ENCODE results near the gene SLC25A15. TPM values are rescaled to one million over a fixed set of nuclear protein-coding genes. Genes with fewer than 3 reads are reported as not detected.
A peak's percentile ranks its signal among the peaks of the same experiment; 100 is the strongest.

Gene SLC25A15
- total RNA-seq, 4 donors from 2014 or later, result 3.0 to 30.6 (median 10.1) TPM

GRCh38 chr13:40769970-40770369 lies 19.4 kb upstream of the SLC25A15 start:
- no peak for TF ChIP-seq POLR2A (IDR thresholded peaks at IDR 0.05)
- no peak for TF ChIP-seq POLR2AphosphoS5 (IDR thresholded peaks at IDR 0.05)
- TF ChIP-seq EP300 (IDR thresholded peaks at IDR 0.05; ENCODE audit: low read depth), result no peak
- TF ChIP-seq, protein P1, sequence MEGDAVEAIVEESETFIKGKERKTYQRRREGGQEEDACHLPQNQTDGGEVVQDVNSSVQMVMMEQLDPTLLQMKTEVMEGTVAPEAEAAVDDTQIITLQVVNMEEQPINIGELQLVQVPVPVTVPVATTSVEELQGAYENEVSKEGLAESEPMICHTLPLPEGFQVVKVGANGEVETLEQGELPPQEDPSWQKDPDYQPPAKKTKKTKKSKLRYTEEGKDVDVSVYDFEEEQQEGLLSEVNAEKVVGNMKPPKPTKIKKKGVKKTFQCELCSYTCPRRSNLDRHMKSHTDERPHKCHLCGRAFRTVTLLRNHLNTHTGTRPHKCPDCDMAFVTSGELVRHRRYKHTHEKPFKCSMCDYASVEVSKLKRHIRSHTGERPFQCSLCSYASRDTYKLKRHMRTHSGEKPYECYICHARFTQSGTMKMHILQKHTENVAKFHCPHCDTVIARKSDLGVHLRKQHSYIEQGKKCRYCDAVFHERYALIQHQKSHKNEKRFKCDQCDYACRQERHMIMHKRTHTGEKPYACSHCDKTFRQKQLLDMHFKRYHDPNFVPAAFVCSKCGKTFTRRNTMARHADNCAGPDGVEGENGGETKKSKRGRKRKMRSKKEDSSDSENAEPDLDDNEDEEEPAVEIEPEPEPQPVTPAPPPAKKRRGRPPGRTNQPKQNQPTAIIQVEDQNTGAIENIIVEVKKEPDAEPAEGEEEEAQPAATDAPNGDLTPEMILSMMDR (IDR thresholded peaks at IDR 0.05), result no peak
- Histone ChIP-seq H3K27me3 (no peaks in the 10 kb centered on the region), H3K27ac (peak overlapping the region in 3 of 4 donors; percentile 84 to 91 (median 89)), H3K36me3 (peaks cover 0 to 7% (median 0%) of the 10 kb centered on the region in 4 donors), H3K4me1 (peaks cover 7 to 25% (median 10%) of the 10 kb centered on the region in 4 donors), H3K4me3 (peak overlapping the region in 3 of 4 donors; percentile 58 to 80 (median 59)), H3K9me3 (no peaks in the 10 kb centered on the region)
- DNase-seq, result no peak
- intact Hi-C loops (cut with DNase I; ENCODE audit: low total_unique reads) (loop anchor here (10.0 kb wide), 1 partner anchor 1085 kb away; no protein-coding TSS in a partner anchor), in situ Hi-C loops (cut with MboI; ENCODE audit: low pct_ligation_motif_present in 1 of 4, low pct_unique_long_range_greater_than_20kb in 1 of 4, low sequenced_read_pairs in 3 of 4) (no loop called here)
- 70 to 75% methylated on average over 6 of the region's 6 CpGs for WGBS, 2 donors (ENCODE audit: low coverage in 1 of 2)

GRCh38 chr13:40770609-40770933 lies 18.8 kb upstream of the SLC25A15 start:
- Histone ChIP-seq H3K4me3 (peak overlapping the region; percentile 55 to 80 (median 58)), H3K27me3 (no peaks in the 10 kb centered on the region), H3K9me3 (no peaks in the 10 kb centered on the region), H3K27ac (peak overlapping the region; percentile 84 to 91 (median 88)), H3K4me1 (peaks cover 7 to 23% (median 10%) of the 10 kb centered on the region in 4 donors), H3K36me3 (peaks cover 0 to 7% (median 0%) of the 10 kb centered on the region in 4 donors)
- WGBS, 2 donors (ENCODE audit: low coverage in 1 of 2), result 0 to 1% methylated on average over 8 to 9 of the region's 9 CpGs
- in situ Hi-C loops (cut with MboI; ENCODE audit: low pct_ligation_motif_present in 1 of 4, low pct_unique_long_range_greater_than_20kb in 1 of 4, low sequenced_read_pairs in 3 of 4) (no loop called here), intact Hi-C loops (cut with DNase I; ENCODE audit: low total_unique reads) (loop anchor here (10.0 kb wide), 1 partner anchor 1086 kb away; no protein-coding TSS in a partner anchor)
- no peak for TF ChIP-seq EP300 (IDR thresholded peaks at IDR 0.05; ENCODE audit: low read depth)
- TF ChIP-seq POLR2AphosphoS5 (IDR thresholded peaks at IDR 0.05), result no peak
- no peak for TF ChIP-seq POLR2A (IDR thresholded peaks at IDR 0.05)
- DNase-seq, result no peak

- in situ Hi-C loops (cut with MboI; ENCODE audit: low pct_ligation_motif_present in 1 of 4, low pct_unique_long_range_greater_than_20kb in 1 of 4, low sequenced_read_pairs in 3 of 4), result no loop called here
- intact Hi-C loops (cut with DNase I; ENCODE audit: low total_unique reads), result loop anchor here (10.0 kb wide), 1 partner anchor 1086 kb away; no protein-coding TSS in a partner anchor
Observed at GRCh38 chr13:40770934-40771618, 18.3 kb upstream of the SLC25A15 start, which contains the start of gene MRPS31. TSS of gene MRPS31 (minus strand) at chr13:40771190. CDS start at chr13:40771136, 54 bp downstream.

GRCh38 chr13:40772765-40773473 lies 16.5 kb upstream of the SLC25A15 start:
- in situ Hi-C loops (cut with MboI; ENCODE audit: low pct_ligation_motif_present in 1 of 4, low pct_unique_long_range_greater_than_20kb in 1 of 4, low sequenced_read_pairs in 3 of 4) (no loop called here), intact Hi-C loops (cut with DNase I; ENCODE audit: low total_unique reads) (loop anchor here (10.0 kb wide), 1 partner anchor 1088 kb away; no protein-coding TSS in a partner anchor)
- no peak for DNase-seq
- 67 to 86% methylated on average over 1 to 6 of the region's 6 CpGs for WGBS, 2 donors (ENCODE audit: low coverage in 1 of 2)
- H3K27me3 ChIP-seq, result no peaks in the 10 kb centered on the region
- H3K36me3 ChIP-seq, result no peaks in the 10 kb centered on the region
- H3K4me1 ChIP-seq, result peaks cover 7 to 35% (median 10%) of the 10 kb centered on the region in 4 donors
- no peaks in the 10 kb centered on the region for H3K9me3 ChIP-seq
- H3K4me3 ChIP-seq, result no peak overlapping the region
- H3K27ac ChIP-seq, result no peak overlapping the region
- TF ChIP-seq POLR2AphosphoS5 (IDR thresholded peaks at IDR 0.05), result no peak
- TF ChIP-seq EP300 (IDR thresholded peaks at IDR 0.05; ENCODE audit: low read depth), result no peak
- TF ChIP-seq, protein P1 (IDR thresholded peaks at IDR 0.05), result no peak
- TF ChIP-seq POLR2A (IDR thresholded peaks at IDR 0.05), result no peak

More at GRCh38 chr13:40770934-40771618, 18.3 kb upstream of the SLC25A15 start, which contains the start of gene MRPS31:
- Histone ChIP-seq H3K9me3 (no peaks in the 10 kb centered on the region), H3K4me3 (peak within 1 kb of the TSS; percentile 57 to 80 (median 58)), H3K4me1 (peaks cover 7 to 23% (median 10%) of the 10 kb centered on the region in 4 donors), H3K27me3 (no peaks in the 10 kb centered on the region), H3K36me3 (peaks cover 0 to 4% (median 0%) of the 10 kb centered on the region in 4 donors), H3K27ac (peak within 1 kb of the TSS; percentile 84 to 91 (median 88))
- WGBS, 2 donors (ENCODE audit: low coverage in 1 of 2), result 0% methylated on average over 5 to 26 of the region's 52 CpGs
- peak; percentile 87 to 90 (median 90) for TF ChIP-seq POLR2AphosphoS5 (IDR thresholded peaks at IDR 0.05)
- no peak for TF ChIP-seq EP300 (IDR thresholded peaks at IDR 0.05; ENCODE audit: low read depth)
- TF ChIP-seq POLR2A (IDR thresholded peaks at IDR 0.05), result peak; percentile 66
- TF ChIP-seq, protein P1 (IDR thresholded peaks at IDR 0.05), result peak in 1 of 5 experiments; percentile 5
- DNase-seq, result peak; percentile 97
